GM21360 (cell line): ENCODE results near the gene ACTN3.
A peak's percentile ranks its signal among the peaks of the same experiment; 100 is the strongest.
"Not testable (repeated sequence)": the region's sequence is repeated elsewhere in the genome, so short reads cannot be mapped to it uniquely, and the experiment has no call there.

Source experiments
- ATAC-seq: cut with Tn5 transposase; IDR thresholded peaks from one replicate; pipeline ENCODE4 v1.9.1; 2021; ENCODE audit warnings: mild to moderate bottlenecking, moderate library complexity; ENCODE audit not compliant: unreplicated experiment

ACTN3 gene

GRCh38 chr11:66564538-66564937 is 17.8 kb downstream of the ACTN3 start:
- no peak for ATAC-seq

- no peak for ATAC-seq
Measured at GRCh38 chr11:66564984-66565383, 18.3 kb downstream of the ACTN3 start.

- ATAC-seq = no peak
Measured at GRCh38 chr11:66566221-66566620, 19.5 kb downstream of the ACTN3 start.

GRCh38 chr11:66567787-66568123 is 21.1 kb downstream of the ACTN3 start:
- no peak for ATAC-seq

GRCh38 chr11:66568124-66568916 is 21.6 kb downstream of the ACTN3 start, which contains the start of gene CTSF:
CTSF (minus strand) TSS chr11:66568606; CDS start chr11:66568486, 120 bp downstream.
- no peak for ATAC-seq

- ATAC-seq = no peak
Measured at GRCh38 chr11:66569076-66569475, 22.4 kb downstream of the ACTN3 start.

- ATAC-seq = no peak
Measured at GRCh38 chr11:66570079-66570849, 23.6 kb downstream of the ACTN3 start.

DNA sequence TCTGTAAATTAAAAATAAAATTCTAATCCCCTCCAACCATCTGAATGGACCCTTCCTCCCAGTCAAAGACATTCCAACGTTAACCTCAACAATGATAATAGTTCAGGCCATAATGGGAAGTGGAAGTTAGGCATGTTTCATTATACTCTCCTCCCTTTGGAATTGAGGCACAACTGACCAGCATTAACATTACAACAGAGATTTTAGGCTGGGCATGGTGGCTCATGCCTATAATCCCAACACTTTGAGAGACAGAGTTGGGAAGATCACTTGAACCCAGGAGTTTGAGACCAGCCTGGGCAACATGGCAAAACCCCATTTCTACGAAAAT is 24.1 kb downstream of the ACTN3 start:
- no peak for ATAC-seq

DNA sequence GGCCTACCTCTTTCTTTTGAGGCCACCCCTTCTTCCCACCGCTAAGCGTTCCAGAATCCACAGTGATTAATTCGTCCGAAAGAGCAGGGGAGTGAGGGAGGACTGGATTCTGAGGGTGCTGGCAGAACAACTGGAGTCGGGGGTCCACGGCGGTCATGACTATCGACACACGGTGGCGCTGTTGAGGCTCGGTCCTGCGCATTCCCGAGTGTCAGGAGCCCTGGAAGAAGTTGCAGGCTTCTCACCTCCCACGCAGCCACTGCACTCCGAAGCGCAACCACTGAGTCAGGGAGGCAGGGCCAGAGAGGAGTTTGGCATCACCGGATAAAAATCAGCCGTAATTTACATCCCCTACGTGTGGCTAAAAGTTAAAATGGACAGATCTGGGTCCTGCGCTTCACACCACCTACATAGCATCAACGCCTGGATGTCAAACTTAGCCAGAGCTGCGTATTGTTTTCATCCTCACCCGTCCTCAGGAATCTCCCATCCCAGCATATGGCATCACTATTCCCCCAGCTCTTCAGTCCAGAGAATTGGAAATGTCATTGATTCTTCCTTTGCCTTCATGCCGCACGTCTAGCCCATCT is 32.4 kb downstream of the ACTN3 start:
- no peak for ATAC-seq

- ATAC-seq = no peak
Measured at GRCh38 chr11:66580803-66581202, 34.1 kb downstream of the ACTN3 start.

GRCh38 chr11:66581261-66581660 is 34.6 kb downstream of the ACTN3 start:
- no peak for ATAC-seq

- ATAC-seq = not testable (repeated sequence)
Measured at GRCh38 chr11:66582565-66583147, 36.0 kb downstream of the ACTN3 start.

- ATAC-seq = not testable (repeated sequence)
Measured at GRCh38 chr11:66585447-66585846, 38.7 kb downstream of the ACTN3 start.

- no peak for ATAC-seq
Measured at GRCh38 chr11:66586136-66586535, 39.4 kb downstream of the ACTN3 start.

GRCh38 chr11:66589315-66589714 is 42.6 kb downstream of the ACTN3 start:
- ATAC-seq = not testable (repeated sequence)

- no peak for ATAC-seq
Measured at GRCh38 chr11:66589996-66590675, 43.4 kb downstream of the ACTN3 start.

DNA sequence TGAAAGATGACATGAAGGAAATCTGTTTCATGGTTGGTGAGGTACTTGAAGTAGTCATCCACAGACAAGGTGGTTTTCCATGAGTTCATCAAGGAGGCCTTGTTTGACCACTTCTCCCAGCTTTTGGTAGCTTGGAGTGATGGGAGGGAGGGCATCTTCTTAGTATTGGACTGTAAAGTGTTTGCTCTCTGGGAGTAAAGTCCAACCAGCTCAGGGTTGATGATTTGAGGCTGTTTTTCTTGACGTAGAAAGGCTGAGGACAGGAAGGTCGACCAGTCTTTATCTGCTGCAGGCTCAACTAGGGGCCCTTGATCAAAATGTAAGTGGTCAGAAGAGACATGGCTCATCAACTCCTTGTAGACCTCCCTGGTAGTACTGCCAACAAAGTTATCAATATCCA is 44.5 kb downstream of the ACTN3 start:
- ATAC-seq = no peak

- peak; percentile 86 for ATAC-seq
Measured at GRCh38 chr11:66592457-66593302, 46.0 kb downstream of the ACTN3 start, which contains the start of the genes CCDC87 and CCS. CCDC87 (minus strand) TSS chr11:66593063; CDS start chr11:66593015, 48 bp downstream. CCS (plus strand) TSS chr11:66593185; CDS start chr11:66593262, 77 bp downstream.

- peak; percentile 11 for ATAC-seq
Measured at GRCh38 chr11:66593303-66593635, 46.6 kb downstream of the ACTN3 start.

DNA sequence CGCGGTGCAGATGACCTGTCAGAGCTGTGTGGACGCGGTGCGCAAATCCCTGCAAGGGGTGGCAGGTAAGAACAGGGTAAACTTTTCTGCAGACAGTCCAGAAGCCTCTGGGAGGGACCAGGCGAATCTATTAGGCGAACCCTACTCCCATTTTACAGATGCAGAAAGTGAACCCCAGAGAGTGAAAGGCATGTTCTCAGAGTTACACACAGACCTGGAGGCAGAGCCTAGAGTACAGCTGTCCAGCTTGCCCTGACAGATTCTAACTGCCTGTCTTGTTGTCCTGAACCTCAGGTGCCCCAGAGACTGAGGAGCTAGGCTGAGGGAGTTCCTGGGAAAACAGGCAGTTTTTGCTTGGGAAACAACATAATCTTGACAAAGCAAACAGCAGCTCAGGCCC is 46.9 kb downstream of the ACTN3 start:
- ATAC-seq = no peak
